ENCODE measurements around the gene CFAP206.
A peak's percentile ranks its signal among the peaks of the same experiment; 100 is the strongest.

The CFAP206 gene

GRCh38 chr6:87376643-87377042 lies 31.1 kb upstream of the CFAP206 start:
- TF ChIP-seq, protein P1, sequence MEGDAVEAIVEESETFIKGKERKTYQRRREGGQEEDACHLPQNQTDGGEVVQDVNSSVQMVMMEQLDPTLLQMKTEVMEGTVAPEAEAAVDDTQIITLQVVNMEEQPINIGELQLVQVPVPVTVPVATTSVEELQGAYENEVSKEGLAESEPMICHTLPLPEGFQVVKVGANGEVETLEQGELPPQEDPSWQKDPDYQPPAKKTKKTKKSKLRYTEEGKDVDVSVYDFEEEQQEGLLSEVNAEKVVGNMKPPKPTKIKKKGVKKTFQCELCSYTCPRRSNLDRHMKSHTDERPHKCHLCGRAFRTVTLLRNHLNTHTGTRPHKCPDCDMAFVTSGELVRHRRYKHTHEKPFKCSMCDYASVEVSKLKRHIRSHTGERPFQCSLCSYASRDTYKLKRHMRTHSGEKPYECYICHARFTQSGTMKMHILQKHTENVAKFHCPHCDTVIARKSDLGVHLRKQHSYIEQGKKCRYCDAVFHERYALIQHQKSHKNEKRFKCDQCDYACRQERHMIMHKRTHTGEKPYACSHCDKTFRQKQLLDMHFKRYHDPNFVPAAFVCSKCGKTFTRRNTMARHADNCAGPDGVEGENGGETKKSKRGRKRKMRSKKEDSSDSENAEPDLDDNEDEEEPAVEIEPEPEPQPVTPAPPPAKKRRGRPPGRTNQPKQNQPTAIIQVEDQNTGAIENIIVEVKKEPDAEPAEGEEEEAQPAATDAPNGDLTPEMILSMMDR (IDR thresholded peaks at IDR 0.05; ENCODE audit: low read depth, low read length) = no peak
- no peak for DNase-seq (ENCODE audit: low read depth in 2 of 2)
- no peak overlapping the region for H3K4me3 ChIP-seq (replicated peaks in 1 of 2; ENCODE audit: low read depth in 2 of 2, low read length in 2 of 2)

DNA sequence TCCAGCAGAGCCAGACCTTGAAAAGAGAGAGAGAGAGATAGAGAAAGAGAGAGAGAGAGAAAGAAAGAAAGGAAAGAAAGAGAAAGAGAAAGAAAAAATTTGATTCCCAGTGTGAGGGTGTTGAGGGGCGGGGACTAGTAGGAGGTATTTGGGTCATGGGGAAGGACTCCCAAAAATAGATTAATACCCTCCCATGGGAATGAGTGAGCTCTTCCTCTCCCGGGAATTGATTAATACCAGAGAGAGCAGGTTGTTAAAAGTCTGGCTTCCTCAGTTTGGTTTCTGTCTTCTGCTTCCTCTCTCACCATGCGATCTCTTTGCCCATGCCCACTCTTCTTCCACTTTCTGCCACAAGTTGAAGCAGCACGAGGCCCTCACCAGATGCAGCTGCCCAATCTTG lies 28.8 kb upstream of the CFAP206 start:
- DNase-seq (ENCODE audit: low read depth in 2 of 2) = peak in 1 of 2 donors; percentile 18
- no peak overlapping the region for H3K4me3 ChIP-seq (replicated peaks in 1 of 2; ENCODE audit: low read depth in 2 of 2, low read length in 2 of 2)
- TF ChIP-seq, protein P1 (IDR thresholded peaks at IDR 0.05; ENCODE audit: low read depth, low read length) = no peak

GRCh38 chr6:87382861-87383260 lies 24.9 kb upstream of the CFAP206 start:
- TF ChIP-seq, protein P1 (IDR thresholded peaks at IDR 0.05; ENCODE audit: low read depth, low read length) = no peak

DNA sequence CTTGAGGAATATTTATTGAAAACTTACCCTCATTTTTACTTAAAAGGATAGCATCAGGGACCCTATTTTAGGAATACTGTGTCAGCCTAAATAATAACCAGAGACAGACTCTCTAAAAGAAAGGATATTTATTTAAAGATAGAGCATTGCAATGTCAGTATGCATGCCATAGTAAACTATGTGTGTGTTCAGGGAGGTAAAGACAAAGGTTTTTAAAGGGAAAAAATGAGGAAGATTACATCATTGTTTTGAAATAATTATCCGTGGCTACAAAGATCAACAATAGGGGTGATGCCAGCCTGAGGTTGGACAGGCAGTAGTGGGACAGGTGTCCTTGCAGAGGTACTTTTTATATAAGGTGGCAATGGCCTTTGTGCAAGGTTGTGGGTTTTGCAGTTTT lies 23.7 kb upstream of the CFAP206 start:
- TF ChIP-seq, protein P1 (IDR thresholded peaks at IDR 0.05; ENCODE audit: low read depth, low read length) = no peak
- DNase-seq (ENCODE audit: low read depth in 2 of 2) = no peak
- H3K4me3 ChIP-seq (replicated peaks in 1 of 2; ENCODE audit: low read depth in 2 of 2, low read length in 2 of 2) = no peak overlapping the region

More at GRCh38 chr6:87382861-87383260, 24.9 kb upstream of the CFAP206 start:
- DNase-seq (ENCODE audit: low read depth in 2 of 2) = no peak
- no peak overlapping the region for H3K4me3 ChIP-seq (replicated peaks in 1 of 2; ENCODE audit: low read depth in 2 of 2, low read length in 2 of 2)

- DNase-seq (ENCODE audit: low read depth in 2 of 2) = no peak
- TF ChIP-seq, protein P1 (IDR thresholded peaks at IDR 0.05; ENCODE audit: low read depth, low read length) = no peak
- H3K4me3 ChIP-seq (replicated peaks in 1 of 2; ENCODE audit: low read depth in 2 of 2, low read length in 2 of 2) = no peak overlapping the region
Measured at GRCh38 chr6:87384449-87384848, 23.3 kb upstream of the CFAP206 start.

GRCh38 chr6:87391334-87391733 lies 16.4 kb upstream of the CFAP206 start:
- no peak overlapping the region for H3K4me3 ChIP-seq (replicated peaks in 1 of 2; ENCODE audit: low read depth in 2 of 2, low read length in 2 of 2)
- TF ChIP-seq, protein P1 (IDR thresholded peaks at IDR 0.05; ENCODE audit: low read depth, low read length) = peak; percentile 47
- peak; percentile 44 to 48 for DNase-seq (ENCODE audit: low read depth in 2 of 2)

DNA sequence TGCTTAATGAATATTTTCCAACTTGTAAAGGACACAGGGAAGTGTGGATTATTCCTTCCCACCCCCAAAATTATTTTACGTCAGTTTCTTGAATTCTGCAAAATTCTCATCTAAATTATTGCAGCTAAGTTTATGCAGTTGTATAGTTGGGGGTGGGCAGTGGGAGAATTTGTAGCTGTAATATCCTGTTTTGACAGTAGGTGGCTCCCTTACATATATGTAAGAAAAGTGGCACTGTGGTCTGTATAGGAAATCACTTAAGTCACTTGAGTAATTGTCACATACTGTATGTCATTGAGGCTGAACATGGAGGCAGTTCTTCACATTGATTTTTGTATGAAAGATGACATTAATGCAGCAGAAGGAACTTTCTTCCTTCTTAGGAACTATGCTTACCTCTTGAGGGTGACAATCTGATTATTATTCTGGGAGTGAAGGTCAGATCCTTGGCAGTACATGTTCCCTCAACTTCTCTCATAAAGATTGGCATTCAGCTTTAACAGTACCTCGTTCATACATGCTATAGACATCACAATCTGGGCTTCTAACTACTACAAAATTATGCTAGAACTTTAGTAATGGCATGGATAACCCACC lies 14.6 kb upstream of the CFAP206 start:
- DNase-seq (ENCODE audit: low read depth in 2 of 2) = peak; percentile 81 to 82
- TF ChIP-seq, protein P1 (IDR thresholded peaks at IDR 0.05; ENCODE audit: low read depth, low read length) = peak; percentile 62
- no peak overlapping the region for H3K4me3 ChIP-seq (replicated peaks in 1 of 2; ENCODE audit: low read depth in 2 of 2, low read length in 2 of 2)
